Renal cortical epithelial cell (primary cell): Measurements from ENCODE around the gene CBS. TPM values are rescaled to one million over a fixed set of nuclear protein-coding genes. Genes with fewer than 3 reads are reported as not detected.
"Not testable (repeated sequence)": the region's sequence is repeated elsewhere in the genome, so short reads cannot be mapped to it uniquely, and the experiment has no call there.

ENCODE experiments used
- DNase-seq: peaks from one replicate; pipeline ENCODE4 v3.0.0-alpha.2; 2011; ENCODE audit warnings: low read depth
- total RNA-seq: library from RNA; depleted of rRNA; stranded (reverse); fragments of >200 nt; gene quantifications from 2 replicates; pipeline ENCODE4 v1.2.3, GENCODE V29; 2014

CBS gene
- total RNA-seq, result 24.5 and 90.7 TPM in 2 replicates

DNA sequence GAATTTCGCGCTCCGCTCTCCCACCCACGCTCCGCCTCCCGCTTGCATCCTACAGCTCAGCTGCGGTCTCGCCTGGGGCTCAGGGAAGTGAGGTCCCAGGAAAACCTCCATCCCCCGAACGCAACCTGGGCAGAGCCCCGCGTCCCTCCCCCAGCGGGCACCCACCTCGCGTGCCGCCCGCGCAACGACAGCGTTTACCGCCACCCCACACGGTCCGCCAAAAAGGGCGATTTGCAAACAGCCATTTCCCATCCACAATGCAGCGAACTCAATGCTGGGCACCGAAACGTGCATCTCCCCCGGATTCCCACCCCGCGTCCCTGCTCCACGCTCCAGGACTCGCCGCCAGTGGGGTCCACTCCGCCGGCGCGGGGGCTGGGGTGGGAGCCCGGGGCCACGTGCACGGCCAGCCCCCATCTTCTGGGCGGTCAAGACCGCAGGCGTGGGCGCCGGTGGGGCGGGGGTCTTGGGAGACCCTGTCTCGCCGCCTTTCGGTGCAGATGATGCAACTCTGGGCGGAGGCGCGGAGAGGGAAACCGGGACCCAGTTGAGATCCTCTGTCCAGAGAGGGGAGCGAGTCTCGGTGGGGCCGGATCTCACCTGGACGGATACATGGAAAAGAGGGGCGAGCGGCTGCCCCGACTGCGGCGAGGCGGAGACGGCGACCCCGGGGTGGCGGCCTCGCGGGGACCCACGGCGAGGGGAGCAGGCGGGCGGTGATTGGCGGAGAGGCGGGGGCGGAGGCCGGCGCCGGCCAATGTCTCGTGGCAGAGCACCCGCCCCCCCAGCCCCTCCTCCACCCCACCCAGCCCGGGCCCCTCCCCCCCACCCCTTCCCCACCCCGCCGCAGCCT, at the start of gene CBS:
CBS (minus strand) TSS at position 666 of the 853 bp plus-strand sequence. CDS start 3,642 bp downstream, outside the sequence.
- not testable (repeated sequence) for DNase-seq

- DNase-seq, result not testable (repeated sequence)
Measured at GRCh38 chr21:43115956-43116355, 40.3 kb upstream of the CBS start.

DNA sequence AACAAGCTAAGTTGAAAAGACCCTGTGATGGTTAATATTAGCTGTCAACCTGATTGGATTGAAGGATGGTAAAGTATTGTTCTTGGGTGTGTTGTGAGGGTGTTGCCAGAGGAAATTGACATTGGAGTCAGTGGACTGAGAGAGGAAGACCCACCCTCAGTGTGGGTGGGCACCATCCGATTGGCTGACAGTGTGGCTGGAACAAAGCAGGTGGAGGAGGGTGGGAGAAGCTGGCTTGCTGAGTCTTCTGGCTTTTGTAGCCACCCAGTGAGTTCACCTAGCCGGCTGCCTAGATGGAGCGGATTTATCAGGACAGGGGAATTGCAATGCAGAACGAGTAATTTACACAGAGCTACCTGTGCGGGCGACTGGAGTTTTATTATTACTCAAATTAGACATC, 38.8 kb upstream of the CBS start:
- DNase-seq, result not testable (repeated sequence)

DNA sequence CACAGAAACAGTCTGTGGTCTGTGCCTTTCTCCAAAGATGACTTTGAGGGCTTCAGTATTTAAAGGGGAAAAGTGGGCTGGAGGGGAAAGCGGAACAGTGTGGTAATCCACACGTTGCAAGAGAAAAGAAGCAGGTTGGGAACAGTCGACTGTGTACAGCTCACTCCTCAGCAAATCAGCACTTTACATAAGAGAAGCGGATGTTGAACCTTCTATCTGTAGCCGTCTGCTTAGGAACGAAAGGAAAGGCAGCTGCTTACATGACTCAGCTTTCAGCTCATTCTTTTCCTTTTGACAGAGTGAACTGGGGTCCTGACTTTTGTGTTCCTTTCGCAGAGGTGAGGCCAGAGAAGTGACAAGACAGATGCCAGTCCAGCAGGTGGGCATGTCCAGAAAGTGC, 33.4 kb upstream of the CBS start:
- DNase-seq, result not testable (repeated sequence)

- not testable (repeated sequence) for DNase-seq
Measured at GRCh38 chr21:43108177-43108576, 32.5 kb upstream of the CBS start.

- DNase-seq, result not testable (repeated sequence)
Measured at GRCh38 chr21:43107794-43108137, 32.1 kb upstream of the CBS start.

DNA sequence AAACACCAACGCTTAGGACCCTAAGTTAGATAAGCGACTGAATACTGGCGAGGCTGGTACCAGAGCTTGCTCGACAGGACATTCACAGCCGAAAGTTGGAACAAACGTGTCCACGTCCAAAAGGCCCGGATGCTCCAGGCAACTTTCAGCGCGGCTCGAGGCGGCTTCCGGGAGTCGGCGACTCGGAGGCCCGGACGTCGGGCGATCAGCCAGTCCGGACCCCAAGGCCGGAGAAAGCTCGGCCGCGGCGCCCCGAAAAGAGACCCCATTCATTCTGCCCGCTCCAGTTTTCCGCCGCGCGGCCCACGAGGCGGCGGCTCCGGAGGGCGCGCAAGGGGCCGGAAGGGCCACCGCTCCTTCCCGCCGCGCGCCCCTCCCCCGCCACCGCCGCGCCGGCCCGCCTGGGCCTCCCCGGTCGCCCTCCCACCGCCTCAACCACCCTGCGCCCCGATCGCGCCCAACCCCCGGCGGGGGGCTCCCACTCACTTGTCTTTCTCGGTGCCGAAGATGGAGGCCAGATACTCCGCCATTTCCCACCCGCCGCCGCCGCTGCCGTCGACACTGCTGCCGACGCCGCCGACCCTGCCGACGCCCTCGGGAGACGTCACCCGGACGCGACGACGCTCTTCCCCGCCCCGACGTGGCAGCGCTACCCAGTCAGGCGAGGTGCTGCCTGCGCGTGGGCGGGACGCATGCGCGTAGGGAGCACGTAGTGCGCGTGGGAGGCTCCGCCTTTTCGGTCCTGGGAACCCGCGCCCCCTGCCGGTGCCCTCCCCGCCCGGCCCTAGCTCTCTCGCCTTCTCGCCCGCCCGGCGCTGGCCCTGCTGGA, 31.5 kb upstream of the CBS start, which contains the start of gene U2AF1:
U2AF1 (minus strand) TSS at position 606 of the 829 bp plus-strand sequence; CDS start at position 530, 76 bp downstream.
- DNase-seq, result not testable (repeated sequence)

DNA sequence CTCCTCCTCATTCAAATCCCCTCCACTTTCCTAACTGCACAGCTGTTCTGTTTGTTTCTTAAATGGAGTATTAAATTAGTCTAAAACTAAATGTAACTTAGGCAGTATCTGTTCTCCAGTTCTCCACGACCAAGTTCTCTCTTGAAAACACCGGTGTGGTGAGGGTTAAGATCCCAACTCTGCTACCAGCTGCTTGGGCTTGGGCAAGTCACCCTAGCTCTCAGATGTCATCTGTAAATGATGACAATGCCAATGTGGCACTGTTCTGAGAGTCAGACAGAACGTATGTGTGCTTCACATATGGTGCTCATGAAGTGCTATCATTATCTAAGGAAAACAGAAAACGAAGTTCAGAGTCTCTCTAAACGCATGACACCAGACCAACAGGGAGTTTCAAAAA, 29.0 kb upstream of the CBS start:
- DNase-seq, result not testable (repeated sequence)

DNA sequence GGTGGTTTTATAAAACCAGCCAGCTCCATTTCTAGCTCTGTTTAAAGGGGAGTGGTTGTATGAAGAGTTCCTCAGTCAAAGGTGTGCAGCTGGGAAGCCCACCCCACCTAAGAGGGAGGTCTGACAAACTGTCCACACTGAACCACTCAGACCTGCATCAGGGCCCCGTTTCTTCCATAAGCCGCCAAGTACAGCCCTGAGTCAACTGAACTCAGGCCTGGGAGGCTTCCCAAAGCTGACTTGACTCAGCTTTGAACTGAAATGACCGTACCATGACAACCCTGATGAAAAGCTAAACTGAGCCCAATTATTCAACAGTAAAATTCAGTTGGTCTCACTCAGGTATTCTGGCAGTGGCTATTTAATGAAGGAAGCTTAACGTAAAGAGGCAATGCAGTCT, 26.6 kb upstream of the CBS start:
- DNase-seq, result not testable (repeated sequence)

DNA sequence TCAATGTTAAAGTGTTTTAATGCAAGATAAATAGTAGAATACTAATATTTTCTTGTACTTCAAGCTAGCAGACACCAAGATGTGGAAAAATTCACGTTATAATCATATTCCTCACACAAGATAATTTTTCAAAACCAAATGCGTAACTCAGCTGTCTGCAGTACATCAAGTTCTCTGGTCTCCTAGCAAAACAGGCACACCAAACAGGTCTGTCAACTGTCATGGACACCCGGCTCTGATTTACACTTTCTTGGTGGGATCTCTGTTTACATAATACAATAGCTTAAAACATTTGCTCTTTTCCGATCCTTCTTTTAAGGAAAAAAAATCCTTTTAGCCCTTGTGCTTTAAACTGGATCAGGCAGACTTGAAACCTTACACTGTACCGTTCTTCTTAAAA, 26.0 kb upstream of the CBS start:
- not testable (repeated sequence) for DNase-seq

DNA sequence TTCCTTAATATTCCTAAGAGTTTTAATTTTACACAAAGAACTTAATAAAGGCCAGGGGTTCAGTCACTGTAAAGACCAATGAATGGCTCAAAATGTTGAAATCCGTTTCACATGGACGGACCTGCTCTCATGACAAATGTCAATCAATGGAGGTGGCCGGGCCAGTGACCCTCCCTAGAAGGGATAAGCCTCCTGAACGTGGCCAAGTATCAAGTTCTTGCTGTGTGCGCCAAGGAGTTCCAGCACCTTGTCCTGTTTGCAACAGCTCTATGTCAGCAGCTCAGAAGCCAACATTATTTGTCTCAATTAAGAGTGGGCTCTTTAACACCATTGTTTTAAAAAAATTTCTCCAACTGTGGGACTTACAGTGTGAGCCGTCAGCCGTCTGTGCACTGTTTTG, 25.4 kb upstream of the CBS start:
- not testable (repeated sequence) for DNase-seq

- not testable (repeated sequence) for DNase-seq
Measured at GRCh38 chr21:43091979-43092614, 16.5 kb upstream of the CBS start.

DNA sequence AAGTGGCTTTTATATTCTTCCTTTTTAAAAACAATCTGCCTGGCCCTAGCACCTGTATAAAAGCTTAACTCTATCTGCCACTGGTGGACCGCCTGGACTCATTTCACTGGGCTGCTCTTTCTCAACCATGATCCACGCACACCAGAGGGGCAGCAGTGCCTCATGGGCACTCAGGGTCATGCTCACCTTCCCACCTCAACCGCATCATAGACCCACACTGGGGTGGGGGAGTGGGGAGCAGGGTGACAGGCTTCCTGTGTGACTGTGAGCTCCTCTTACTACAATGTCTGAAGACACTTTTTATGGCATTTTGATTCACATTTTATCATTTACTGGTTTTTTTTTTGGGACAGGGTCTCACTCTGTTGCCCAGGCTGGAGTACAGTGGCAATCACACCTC, 15.3 kb upstream of the CBS start:
- DNase-seq, result not testable (repeated sequence)

- DNase-seq, result not testable (repeated sequence)
Measured at GRCh38 chr21:43089463-43089862, 13.8 kb upstream of the CBS start.

DNA sequence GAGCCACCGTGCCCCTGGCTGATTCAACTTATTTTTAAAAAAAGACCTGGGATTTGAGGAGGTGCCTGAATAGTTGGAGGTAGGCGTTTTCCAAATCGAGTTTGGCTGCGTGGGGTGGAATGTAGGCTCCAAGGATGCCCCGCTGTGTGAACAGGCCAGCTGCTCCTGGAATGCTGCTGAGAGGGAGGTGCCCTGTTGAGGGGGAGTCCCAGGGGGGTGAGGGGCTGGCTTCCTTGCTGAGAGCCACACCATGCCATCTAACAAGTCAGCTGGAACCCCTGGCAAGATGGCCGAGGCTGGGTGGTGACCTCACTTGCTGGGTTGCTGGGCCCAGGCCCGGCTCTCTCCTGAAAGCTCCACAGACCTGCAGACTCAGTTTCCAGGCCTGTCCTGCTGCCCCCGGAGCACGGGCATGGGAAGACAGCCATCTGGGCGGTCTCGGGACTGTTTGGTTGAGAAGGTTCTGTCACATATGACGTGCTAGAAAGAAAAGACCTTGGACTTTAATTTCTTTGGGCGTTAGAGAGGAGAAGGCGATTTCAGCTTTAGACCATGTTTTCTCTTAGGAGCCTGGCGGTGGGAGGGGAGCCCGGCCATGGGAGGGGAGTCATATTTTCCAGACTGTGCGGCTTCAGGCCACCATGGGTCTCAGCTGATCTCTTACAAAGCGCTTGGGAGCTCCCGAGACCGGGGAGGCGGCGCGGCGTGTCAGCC, 7.1 kb upstream of the CBS start:
- not testable (repeated sequence) for DNase-seq

DNA sequence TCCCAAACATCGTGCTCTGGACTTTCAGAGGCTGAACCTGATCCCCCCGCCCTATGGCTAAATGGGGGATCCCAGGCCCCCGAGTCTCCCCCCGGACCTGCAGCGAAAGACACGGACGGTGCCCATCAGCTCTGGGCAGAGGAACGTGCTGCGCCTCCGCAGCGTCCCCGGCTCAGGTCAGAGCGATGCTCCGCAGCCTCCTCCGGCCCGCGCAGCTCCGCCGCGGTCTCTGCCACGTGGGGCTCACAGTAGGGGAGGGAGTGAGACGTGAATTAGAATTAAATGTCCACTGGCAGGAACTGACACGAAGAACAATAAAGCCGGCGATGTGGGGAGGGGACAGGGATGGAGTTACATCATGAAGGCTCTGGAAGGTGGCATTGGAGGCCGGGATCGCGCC, 1.0 kb upstream of the CBS start:
- not testable (repeated sequence) for DNase-seq

GRCh38 chr21:43076023-43076637, 495 bp upstream of the CBS start:
- not testable (repeated sequence) for DNase-seq

- DNase-seq, result not testable (repeated sequence)
Measured at GRCh38 chr21:43074401-43075169, 1.1 kb downstream of the CBS start.

DNA sequence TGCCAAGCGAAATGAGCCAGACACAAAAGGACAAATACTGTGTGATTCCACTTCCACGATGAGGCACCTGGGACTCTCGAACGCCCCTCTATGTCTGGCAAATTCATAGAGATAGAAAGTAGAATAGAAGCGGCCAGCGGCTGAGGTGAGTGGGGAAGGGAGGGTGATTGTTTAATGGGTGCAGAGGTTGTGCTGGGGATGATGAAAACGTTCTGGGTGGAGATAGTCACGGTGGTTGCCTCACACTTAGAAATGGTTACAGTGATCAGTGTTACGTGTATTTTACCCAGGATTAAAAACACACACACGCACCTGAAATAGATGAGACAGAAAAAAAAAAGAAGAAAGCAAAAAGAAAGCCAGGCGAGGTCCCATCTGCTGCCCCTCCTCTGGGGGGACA, 2.9 kb downstream of the CBS start:
- not testable (repeated sequence) for DNase-seq

DNA sequence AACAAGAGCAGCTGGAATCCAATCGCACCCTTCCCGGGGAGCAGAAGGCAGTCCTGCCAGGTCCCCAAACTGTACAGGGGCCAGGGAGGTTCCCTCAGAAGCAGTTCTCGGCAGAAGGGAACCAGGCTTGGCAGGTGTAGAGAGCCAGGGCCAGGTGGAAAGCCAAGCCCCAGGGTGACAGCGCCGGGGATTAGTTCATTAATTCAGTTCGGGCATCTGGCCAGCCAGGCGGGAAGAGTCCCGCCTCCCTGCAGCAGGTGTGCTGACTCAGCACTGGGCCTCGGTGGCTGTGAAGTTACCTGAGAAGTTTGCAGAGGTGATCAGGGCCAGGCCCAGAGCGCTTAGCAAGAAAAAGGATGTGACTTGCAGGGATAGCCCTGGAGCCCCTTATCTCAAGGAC, 6.0 kb downstream of the CBS start:
- DNase-seq, result not testable (repeated sequence)
